GM19395 (cell line): ENCODE results near the gene WDR20.
"Not testable (repeated sequence)": the region's sequence is repeated elsewhere in the genome, so short reads cannot be mapped to it uniquely, and the experiment has no call there.

Source experiments
- ATAC-seq: cut with Tn5 transposase; IDR thresholded peaks from one replicate; pipeline ENCODE4 v1.9.1; 2021; ENCODE audit warnings: mild to moderate bottlenecking, moderate library complexity; ENCODE audit not compliant: unreplicated experiment

Gene WDR20

DNA sequence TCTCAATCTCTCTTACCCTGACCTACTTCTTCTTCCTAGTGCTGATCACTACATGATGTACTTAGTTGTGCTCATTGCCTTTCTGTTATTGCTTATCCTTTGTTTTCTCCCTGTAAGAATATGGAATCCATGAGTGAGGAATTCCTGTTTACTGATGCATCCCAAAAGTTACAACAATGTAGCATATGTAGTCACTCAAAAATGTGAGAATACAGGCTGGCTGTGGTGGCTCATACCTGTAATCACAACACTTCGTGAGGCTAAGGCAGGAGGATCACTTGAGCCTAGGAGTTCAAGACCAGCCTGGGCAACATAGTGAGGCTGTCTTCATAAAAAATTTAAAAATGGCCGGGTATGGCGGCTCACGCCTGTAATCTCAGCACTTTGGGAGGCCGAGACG is 8.0 kb upstream of the WDR20 start:
- no peak for ATAC-seq

DNA sequence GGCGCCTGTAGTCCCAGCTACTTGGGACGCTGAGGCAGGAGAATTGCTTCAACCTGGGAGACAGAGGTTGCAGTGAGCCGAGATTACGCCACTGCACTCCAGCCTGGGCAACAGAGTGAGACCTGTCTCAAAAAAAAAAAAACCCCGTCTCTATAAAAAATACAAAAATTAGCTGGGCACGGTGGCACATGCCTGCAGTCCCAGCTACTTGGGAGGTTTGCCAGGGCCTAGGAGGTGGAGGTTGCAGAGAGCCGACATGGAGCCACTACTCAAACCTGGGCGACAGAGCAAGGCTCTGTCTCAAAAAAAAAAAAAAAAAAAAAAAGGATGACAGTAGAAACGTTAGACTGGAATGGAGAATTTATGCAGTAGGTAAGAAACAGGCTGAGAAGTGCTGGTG is 5.7 kb upstream of the WDR20 start:
- not testable (repeated sequence) for ATAC-seq

DNA sequence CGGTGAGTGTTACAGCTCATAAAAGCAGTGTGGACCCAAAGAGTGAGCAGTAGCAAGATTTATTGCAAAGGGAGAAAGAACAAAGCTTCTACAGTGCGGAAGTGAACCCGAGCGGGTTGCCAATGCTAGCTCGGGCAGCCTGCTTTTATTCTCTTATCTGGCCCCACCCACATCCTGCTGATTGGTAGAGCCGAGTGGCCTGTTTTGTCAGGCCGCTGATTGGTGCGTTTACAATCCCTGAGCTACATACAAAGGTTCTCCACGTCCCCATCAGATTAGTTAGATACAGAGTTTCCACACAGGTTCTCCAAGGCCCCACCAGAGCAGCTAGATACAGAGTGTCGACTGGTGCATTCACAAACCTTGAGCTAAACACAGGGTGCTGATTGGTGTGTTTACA is 5.0 kb upstream of the WDR20 start:
- ATAC-seq, result not testable (repeated sequence)

DNA sequence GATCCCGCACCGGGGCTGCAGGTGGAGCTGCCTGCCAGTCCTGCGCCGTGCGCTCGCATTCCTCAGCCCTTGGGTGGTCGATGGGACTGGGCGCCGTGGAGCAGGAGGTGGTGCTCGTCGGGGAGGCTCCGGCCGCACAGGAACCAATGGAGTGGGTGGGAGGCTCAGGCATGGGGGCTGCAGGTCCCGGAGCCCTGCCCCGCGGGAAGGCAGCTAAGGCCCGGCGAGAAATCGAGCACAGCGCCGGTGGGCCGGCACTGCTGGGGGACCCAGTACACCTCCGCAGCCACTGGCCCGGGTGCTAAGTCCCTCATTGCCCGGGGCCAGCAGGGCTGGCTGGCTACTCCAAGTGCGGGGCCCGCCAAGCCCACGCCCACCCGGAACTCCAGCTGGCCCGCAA is 4.2 kb upstream of the WDR20 start:
- not testable (repeated sequence) for ATAC-seq

DNA sequence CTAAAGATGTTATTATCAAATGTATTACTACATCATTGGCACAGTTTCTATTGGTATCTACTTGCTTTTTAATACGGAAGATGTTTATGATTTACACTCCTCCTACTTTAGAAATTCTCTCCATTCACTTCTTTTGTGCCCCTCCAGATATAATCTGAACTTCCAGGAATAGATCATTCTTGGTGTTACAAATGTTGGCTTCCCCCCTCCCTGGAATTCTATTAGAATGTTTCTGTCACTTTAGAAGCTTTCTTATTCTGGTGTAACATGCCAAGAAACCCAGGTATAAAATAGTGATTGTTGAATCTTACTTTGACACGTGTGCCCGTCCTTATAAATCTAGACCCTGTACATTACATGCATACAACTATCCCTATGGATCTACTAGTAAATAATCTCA is 1.2 kb upstream of the WDR20 start:
- no peak for ATAC-seq

DNA sequence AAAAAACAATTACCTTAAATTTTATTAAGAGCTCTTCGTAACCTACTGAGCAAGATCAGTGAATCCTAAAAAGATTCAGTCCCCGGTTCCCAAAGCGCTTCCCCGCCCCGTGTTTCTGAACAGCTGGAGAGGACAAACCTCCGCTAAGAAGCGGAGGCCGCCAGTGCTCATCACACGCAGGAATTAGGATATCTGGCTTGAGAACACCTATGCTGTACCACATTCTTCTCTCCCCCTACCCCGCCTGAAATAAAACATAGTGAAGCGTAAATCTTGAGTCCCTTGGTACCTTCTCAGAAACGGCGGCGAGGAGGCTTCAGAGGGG is 774 bp upstream of the WDR20 start:
- no peak for ATAC-seq

DNA sequence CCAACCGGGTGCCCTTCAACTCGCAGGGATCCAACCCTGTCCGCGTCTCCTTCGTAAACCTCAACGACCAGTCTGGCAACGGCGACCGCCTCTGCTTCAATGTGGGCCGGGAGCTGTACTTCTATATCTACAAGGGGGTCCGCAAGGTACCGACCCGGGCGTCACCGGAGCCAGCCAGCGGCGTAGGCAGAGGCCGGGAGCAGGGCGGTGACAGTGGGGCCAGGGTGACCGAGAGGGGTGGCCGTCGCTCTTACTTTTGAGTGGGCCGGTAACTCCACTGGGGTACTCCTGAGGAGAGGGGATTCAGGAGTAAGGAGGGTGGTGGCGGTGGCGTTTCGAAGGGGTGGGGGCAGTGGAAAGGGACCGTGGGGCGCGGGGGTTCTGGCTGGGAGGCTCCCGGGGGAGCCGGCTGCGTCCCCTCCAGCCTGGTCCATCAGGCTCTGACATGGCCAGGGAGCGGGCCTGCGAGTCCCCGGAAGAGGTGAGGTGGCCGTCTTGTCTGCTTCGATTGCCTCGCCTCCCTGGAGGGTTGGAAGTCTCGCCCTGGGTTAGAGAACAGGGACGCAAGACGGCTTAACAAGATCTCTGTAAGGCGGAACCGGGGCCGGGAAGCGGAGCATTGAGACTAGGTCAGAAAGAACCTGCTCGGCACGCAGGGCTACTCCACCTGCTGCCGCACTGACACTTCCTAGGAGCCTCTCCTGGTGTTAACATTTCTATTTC is 491 bp downstream of the WDR20 start:
- peak; percentile 26 for ATAC-seq

DNA sequence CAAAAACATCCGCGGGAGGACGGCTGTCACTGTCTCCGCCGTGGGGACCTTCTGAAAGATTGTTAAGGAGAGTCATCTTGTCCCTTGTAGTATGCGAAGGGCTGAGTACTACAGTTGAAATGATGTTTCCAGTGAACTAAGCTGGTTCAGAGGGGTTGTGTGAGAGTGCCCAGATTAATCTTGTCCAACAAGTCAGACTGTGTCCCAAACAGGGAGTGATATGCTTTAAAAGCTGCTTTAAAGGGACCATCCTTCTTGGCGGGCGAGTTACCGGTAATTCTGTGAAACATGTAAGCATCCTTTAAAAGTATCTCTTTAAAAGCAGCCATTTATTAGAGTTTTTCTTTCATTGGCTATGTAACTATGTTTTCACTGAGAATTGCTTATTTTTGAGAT is 1.1 kb downstream of the WDR20 start:
- no peak for ATAC-seq

DNA sequence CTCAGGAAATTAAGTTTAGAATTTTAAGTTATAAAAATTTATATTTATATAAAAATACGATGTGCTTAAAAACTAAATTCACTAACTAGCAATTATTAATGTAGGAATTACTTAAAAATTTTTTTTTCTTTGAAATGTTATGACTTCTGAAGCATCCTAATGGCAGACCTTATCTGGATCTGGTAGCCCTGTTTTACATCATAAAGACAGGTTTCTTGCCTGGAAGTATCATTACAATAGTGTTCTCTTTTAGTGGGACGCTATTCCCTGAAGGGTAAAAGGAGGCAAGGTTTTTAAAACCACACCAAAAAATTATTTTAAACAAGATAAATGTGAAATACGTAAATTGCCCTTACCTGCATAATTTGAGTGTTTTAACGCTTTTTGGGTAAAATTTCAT is 2.1 kb downstream of the WDR20 start:
- no peak for ATAC-seq

DNA sequence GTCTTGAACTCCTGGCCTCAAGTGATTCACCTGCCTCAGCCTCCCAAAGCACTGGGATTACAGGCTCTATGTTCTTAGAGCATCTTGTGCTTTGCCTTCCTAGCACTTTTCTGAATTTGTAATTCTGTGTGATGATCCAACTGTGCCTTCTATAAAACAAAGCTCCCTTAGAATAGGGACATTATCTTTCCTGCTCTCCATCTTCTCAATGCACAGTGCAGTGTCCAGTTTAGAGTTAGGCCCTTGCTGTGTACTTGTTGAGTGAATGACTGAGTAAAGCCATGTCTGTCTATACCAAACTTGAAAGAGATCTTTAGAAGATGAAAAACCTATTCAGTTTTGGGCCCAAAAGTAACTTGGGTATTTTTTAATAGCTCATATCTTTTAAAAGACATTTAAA is 5.2 kb downstream of the WDR20 start:
- ATAC-seq, result no peak

DNA sequence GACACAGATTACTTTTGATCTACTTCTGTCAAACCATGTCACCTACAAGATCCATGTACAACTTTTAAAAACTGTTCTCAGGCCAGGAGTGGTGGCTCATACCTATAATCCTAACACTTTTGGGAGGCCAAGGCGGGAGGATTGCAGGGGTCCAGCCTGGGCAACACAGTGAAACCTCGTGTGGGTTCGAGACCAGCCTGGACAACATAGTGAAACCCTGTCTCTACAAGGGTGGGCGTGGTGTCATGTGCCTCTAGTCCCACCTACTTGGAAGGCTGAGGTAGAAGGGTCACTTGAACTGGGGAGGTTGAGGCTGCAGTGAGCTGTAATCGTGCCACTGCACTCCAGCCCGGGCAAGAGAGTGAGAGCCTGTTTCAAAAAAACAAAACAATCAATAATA is 5.7 kb downstream of the WDR20 start:
- ATAC-seq, result no peak

DNA sequence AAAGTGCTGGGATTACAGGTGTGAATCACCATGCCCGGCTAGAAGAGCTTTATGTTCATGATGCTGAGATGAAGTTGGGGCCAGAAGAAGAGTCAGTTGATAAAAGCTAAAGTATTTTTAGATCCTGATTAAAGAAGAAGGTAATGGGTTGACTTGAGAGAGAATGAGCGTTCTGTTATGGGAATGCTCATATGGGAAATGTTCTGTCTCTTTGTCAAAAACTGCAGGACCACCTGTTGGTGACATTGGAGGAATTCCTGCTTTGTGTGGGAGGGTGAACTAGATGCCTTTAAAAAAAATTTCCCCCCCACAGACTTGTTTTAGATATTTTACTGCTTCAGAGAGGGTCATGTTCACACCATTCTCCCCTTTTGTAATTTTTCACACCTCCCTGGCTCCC is 6.7 kb downstream of the WDR20 start:
- no peak for ATAC-seq

DNA sequence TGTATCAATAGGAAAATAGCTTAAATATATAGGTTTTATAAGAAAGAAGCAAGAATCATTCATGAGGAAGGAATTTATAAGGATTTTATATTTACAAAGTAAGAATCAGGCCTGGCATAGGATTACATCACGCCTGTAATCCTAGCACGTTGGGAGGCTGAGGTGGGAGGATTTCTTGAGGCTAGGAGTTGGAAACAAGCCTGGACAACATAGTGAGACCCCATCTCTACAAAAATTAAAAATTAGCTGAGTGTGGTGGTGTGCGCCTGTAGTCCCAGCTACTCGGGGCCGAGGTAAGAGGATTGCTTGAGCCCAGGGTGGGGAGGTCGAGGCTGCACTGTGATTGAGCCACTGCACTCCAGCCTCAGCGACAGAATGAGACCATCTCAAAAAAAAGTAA is 10.4 kb downstream of the WDR20 start:
- ATAC-seq, result no peak

DNA sequence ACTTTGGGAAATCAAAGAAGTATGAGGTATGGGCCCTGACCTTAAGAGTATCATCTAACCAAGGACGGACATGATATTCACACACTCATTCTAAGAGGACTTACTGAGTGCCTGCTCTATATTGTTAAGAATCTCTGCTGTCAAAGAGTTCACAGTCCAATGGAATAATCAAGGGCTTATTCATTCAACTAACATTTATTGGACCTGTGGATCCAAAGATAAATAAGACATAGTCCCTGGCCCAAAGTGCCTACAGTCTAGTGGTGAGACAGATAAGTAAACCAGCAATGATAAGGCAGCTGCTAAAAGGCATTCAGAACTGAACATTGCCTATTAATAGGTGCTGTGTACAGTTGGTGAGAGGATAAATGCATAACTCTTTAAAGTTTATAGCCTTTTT is 11.0 kb downstream of the WDR20 start:
- ATAC-seq, result no peak

DNA sequence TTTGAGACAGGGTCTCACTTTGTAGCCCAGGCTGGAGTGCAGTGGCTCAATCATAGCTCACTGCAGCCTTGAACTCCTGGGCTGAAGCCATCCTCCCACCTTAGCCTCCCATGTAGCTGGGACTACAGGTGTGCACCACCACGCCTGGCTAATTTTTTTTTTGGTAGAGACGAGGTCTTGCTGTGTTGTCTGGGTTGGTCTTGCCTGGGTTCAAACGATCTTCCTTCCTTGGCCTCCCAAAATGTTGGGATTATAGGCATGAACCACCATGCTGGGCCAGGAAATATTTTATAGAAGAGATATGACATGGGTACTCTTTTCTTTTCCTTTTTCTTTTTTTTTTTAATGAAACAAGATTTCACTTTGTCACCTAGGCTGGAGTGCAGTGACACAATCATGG is 11.7 kb downstream of the WDR20 start:
- not testable (repeated sequence) for ATAC-seq

DNA sequence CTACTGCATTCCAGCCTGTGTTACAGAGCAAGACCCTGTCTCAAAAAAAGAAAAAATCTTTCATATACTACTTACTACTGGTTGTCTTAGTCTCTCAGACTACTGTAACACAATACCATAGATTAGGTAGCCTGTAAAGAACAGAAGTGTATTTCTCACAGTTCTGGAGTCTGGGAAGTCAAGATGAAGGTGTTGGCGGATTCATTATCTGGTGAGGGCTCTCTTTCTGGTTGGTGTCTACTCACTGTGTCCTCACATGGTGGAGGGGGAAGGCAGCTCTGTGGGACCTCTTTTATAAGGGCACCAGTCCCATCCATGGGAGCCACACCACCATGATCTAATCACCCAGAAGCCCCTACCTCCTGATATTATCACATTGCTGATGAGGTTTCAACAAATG is 14.4 kb downstream of the WDR20 start:
- no peak for ATAC-seq

DNA sequence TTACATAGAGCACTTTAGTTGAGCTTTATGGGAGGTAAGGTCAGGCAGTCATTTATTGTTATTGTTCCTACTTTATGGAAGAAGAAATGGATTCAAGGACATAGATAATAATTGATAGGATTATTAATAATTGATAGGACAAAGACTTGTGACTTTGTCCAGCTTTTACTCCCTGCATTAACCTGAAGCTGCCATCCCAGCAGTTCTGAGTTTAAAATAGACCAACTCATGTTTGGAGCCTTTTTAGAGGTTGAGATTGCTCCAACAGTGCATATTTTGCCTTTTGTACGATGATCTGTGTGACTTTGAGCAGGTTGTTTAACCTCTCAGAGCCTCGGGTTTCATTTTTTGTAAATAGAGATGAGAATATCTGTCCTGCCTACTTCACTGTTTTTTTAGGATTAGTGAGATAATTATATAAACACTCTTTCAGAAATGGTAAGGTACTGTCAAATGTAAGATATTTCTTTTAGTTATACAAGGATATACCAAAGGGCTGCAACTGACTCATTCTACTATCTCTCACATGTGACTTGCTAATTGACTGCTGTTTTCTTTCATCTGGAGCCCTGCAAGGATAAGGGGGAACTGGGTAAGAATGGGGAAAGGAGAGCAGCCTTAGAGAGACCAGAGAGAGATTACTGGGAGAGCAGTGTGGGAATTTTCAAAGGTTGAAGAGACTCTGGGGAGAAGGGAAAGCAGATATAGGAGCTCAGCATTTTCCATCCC is 15.3 kb downstream of the WDR20 start:
- ATAC-seq, result no peak

DNA sequence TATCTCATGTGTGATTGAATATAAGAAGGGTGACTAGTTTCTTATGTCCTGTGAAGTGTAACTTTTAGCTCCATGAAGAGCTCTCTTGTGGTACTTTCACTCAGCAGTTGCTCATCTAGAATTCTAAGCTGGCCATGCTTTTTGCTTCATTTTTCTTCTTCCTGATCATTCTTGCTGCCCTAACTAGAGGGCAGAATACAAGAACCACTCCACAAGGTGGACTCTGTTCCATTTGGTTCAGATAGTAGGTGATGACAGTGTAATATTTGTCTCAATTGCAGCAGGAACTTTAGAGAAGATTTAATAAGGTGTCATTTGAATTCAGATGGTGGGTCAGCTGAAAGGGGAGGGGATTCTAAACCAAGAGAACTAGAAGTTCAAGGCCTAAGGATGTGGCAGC is 17.6 kb downstream of the WDR20 start:
- no peak for ATAC-seq

DNA sequence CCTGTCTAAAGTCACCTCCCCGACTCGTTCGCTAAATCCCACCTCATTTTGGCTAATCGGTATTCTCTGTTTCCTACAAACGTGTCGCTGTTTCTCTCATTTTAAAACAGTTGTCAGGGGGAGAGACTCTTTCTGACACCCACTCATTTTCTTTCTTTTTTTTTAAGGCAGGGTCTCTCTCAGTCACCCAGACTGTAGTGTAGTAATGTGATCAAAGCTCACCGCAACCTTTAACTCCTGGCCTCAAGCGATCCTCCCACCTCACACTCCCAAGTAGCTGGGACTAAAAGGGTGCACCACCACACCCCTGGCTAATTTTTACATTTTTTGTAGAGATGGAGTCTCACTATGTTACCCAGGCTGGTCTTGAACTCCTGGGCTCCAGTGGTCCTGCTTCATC is 19.1 kb downstream of the WDR20 start:
- ATAC-seq, result no peak

DNA sequence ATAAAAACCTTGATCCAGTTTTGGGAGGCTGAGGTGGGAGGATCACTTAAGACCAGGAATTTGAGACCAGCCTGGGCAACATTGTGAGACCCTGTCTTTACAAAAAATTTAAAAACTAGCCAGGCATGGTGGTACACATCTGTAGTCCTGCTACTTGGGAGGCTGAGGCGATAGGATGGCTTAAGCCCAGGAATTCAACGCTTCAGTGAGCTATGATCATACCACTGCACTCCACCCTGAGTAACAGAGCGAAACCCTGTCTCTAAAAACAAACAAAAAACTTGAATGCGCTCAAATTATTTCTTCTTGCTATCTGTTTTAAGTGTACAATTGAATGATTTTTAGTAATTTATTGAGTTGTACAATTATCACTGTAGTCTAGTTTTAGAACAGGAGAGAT is 20.1 kb downstream of the WDR20 start:
- ATAC-seq, result no peak

DNA sequence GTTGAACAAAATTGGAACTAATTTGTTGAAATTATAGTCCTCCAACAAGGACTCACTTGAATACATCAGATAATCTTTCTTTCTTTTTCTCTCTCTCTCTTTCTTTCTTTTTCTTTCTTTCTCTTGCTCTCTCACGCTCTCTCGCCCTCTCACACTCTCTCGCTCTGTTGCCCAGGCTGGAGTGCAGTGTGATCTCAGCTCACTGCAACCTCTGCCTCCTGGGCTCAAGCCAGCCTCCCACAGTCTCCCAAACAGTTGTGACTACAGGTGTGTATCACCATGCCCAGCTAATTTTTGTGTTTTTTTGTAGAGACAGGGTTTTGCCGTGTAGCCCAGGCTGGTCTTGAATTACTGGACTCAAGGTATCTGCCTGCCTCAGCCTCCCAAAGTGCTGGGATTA is 22.8 kb downstream of the WDR20 start:
- ATAC-seq, result no peak

DNA sequence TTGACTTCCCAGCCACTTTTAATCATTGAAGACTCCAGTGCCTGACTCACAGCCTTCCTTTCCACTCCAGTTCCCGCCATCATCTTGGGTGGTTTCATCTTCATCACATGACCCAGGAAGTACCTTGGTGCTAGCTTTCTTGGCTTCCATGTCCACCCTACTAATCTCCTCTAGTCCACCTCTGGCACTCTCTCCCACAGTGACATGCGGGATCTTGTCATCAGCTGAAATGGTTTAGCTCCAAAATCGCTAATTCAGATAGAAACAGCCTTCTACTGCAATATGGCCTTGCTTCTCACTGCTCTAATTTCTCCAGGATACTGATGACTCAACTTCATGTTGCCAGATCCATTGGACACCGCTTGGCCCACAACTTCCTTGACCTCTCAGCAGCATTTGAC is 24.5 kb downstream of the WDR20 start:
- no peak for ATAC-seq

DNA sequence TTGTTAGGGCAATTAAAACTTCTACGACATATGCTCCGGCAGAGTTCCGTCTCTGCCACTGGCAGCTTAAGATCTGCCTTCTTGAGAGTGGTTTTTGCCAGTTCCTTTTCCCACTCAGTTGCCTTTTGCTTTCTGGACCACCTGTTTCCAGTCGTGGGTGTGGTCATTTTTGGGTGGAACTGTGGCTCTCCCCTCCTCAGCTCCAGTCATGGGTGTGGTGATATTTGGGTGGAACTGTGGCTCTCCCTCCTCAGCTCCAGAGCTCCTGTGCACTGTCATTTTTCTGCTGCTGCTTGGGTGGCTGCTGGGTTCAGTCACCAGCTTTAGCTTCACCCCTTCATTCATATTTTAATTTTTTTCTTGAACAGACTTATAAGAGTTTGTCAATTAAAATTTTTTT is 25.3 kb downstream of the WDR20 start:
- no peak for ATAC-seq
